ENCODE data around the gene CDK5R2.

DNA sequence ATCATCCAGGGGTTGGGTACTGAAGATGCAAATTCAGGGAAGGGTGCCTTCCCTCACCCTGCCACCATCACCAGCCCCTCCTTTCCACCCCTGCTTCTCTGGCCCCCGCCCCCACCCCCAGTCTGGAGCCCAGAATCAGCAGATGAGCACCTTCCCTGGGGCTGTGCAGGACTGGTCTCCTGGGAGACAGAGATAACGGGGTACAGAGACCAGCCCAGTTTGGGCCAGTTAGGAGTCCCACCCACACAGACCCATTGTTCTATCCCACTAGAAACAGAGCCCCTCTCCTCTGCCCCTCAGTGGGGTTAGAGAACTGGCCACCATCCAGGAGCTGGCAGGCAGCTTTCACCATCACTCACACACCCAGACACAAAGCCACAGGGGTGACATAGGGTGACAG, 38.3 kb downstream of the CDK5R2 start:
- TF ChIP-seq, protein P1, sequence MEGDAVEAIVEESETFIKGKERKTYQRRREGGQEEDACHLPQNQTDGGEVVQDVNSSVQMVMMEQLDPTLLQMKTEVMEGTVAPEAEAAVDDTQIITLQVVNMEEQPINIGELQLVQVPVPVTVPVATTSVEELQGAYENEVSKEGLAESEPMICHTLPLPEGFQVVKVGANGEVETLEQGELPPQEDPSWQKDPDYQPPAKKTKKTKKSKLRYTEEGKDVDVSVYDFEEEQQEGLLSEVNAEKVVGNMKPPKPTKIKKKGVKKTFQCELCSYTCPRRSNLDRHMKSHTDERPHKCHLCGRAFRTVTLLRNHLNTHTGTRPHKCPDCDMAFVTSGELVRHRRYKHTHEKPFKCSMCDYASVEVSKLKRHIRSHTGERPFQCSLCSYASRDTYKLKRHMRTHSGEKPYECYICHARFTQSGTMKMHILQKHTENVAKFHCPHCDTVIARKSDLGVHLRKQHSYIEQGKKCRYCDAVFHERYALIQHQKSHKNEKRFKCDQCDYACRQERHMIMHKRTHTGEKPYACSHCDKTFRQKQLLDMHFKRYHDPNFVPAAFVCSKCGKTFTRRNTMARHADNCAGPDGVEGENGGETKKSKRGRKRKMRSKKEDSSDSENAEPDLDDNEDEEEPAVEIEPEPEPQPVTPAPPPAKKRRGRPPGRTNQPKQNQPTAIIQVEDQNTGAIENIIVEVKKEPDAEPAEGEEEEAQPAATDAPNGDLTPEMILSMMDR (IDR thresholded peaks at IDR 0.05), result no peak
- TF ChIP-seq POLR2A (IDR thresholded peaks at IDR 0.05), result no peak
